IMR-90 (cell line): Measurements from ENCODE around the gene PEAK1. TPM values are rescaled to one million over a fixed set of nuclear protein-coding genes. Genes with fewer than 3 reads are reported as not detected.

Experiments used
- ATAC-seq: fragments of 200-7000 bp; cut with Tn5 transposase; 2 replicates; pipeline ENCODE4 v1.9.1; 2020; ENCODE audit warnings: low read depth, mild to moderate bottlenecking, moderate library complexity
- BruUV-seq: library from RNA; stranded (reverse); fragments of 400-500 nt; replicated peaks from 2 replicates; lab custom pipeline; 2021; lab: Mats Ljungman, UMichigan
- CTCF ChIA-PET: fragments of 300-600 bp; formaldehyde crosslinking; extraction: SDS; loops from one replicate; lab custom pipeline; 2021; ENCODE audit warnings: antibody characterized with exemption; lab: Yijun Ruan, JAX
- POLR2A ChIA-PET: fragments of 300-600 bp; sonication (Branson Sonifier 250); formaldehyde crosslinking; loops from one replicate; lab custom pipeline; 2022; ENCODE audit warnings: antibody characterized with exemption; ENCODE audit not compliant: unreplicated experiment; lab: Charles Lee
- DNase-seq: peaks from one replicate; pipeline ENCODE4 v3.0.0; 2013
- H2AFZ ChIP-seq: replicated peaks from 2 replicates; pipeline ENCODE3; 2013; ENCODE audit warnings: low read length, mild to moderate bottlenecking; ENCODE audit not compliant: poor library complexity
- H2AK5ac ChIP-seq: 2 replicates; pipeline ENCODE4 v1.6.1; 2013; ENCODE audit warnings: low read depth, low read length, inconsistent platforms
- H2AK9ac ChIP-seq: replicated peaks from 2 replicates; pipeline ENCODE3; 2013; ENCODE audit warnings: mild to moderate bottlenecking, low read depth, low read length, moderate library complexity; ENCODE audit not compliant: poor library complexity
- H2BK120ac ChIP-seq: 2 replicates; pipeline ENCODE4 v1.6.1; 2013; ENCODE audit warnings: low read depth, low read length, inconsistent platforms
- H2BK15ac ChIP-seq: 3 replicates; pipeline ENCODE4 v1.6.1; 2013; ENCODE audit warnings: low read depth, low read length, inconsistent platforms
- H2BK20ac ChIP-seq: 2 replicates; pipeline ENCODE4 v1.6.1; 2013; ENCODE audit warnings: low read depth, mild to moderate bottlenecking, inconsistent platforms, low read length, moderate library complexity
- H2BK5ac ChIP-seq: 2 replicates; pipeline ENCODE4 v1.6.1; 2013; ENCODE audit warnings: mild to moderate bottlenecking, low read depth, low read length, inconsistent platforms; ENCODE audit not compliant: poor library complexity, severe bottlenecking
- H3K14ac ChIP-seq: replicated peaks from 2 replicates; pipeline ENCODE4 v1.6.1; 2013; ENCODE audit warnings: low read depth, low read length, inconsistent platforms
- H3K18ac ChIP-seq: 2 replicates; pipeline ENCODE4 v1.6.1; 2013; ENCODE audit warnings: low read depth, low read length, control low read depth
- H3K23ac ChIP-seq: 2 replicates; pipeline ENCODE4 v1.6.1; 2013; ENCODE audit warnings: low read depth, low read length, inconsistent platforms
- H3K27ac ChIP-seq: 2 replicates; pipeline ENCODE4 v1.5.1; 2013; ENCODE audit warnings: mild to moderate bottlenecking, control low read depth, low read length; ENCODE audit not compliant: insufficient read depth
- H3K27me3 ChIP-seq: 2 replicates; pipeline ENCODE4 v1.6.1; 2013; ENCODE audit warnings: low read length; ENCODE audit not compliant: control insufficient read depth, insufficient read depth
- H3K36me3 ChIP-seq: 2 replicates; pipeline ENCODE4 v1.6.1; 2013; ENCODE audit warnings: low read length, mixed read lengths; ENCODE audit not compliant: control insufficient read depth, insufficient read depth
- H3K4ac ChIP-seq: 2 replicates; pipeline ENCODE4 v1.6.1; 2013; ENCODE audit warnings: low read depth, low read length, inconsistent platforms
- H3K4me1 ChIP-seq: 2 replicates; pipeline ENCODE4 v1.6.1; 2013; ENCODE audit warnings: low read length, mixed read lengths; ENCODE audit not compliant: control insufficient read depth, insufficient read depth
- H3K4me2 ChIP-seq: 2 replicates; pipeline ENCODE4 v1.6.1; 2013; ENCODE audit warnings: low read depth, mild to moderate bottlenecking, control low read depth, low read length, moderate library complexity
- H3K4me3 ChIP-seq: 2 replicates; pipeline ENCODE4 v1.5.1; 2013; ENCODE audit warnings: low read depth, mild to moderate bottlenecking, control low read depth, low read length, moderate library complexity; ENCODE audit not compliant: insufficient read depth
- H3K56ac ChIP-seq: 2 replicates; pipeline ENCODE4 v1.6.1; 2013; ENCODE audit warnings: low read length, inconsistent platforms; ENCODE audit not compliant: insufficient read depth; ENCODE audit errors: extremely low read depth
- H3K79me1 ChIP-seq, 2 experiments: 2 replicates each; pipeline ENCODE4 v1.6.1; 2013; ENCODE audit warnings: low read length in 2 of 2, inconsistent platforms in 1 of 2, low read depth in 1 of 2
- H3K9ac ChIP-seq: 2 replicates; pipeline ENCODE4 v1.6.1; 2013; ENCODE audit warnings: low read depth, low read length, control low read depth
- H3K9me1 ChIP-seq: 2 replicates; pipeline ENCODE4 v1.6.1; 2013; ENCODE audit warnings: low read length, inconsistent platforms; ENCODE audit not compliant: insufficient read depth
- H3K9me3 ChIP-seq: 2 replicates; pipeline ENCODE4 v1.6.1; 2013; ENCODE audit warnings: low read length; ENCODE audit not compliant: control insufficient read depth, insufficient read depth
- H4K20me1 ChIP-seq: 2 replicates; pipeline ENCODE4 v1.6.1; 2013; ENCODE audit warnings: low read length, inconsistent platforms; ENCODE audit not compliant: insufficient read depth
- H4K5ac ChIP-seq: 2 replicates; pipeline ENCODE4 v1.6.1; 2013; ENCODE audit warnings: mild to moderate bottlenecking, low read depth, low read length, control low read depth
- H4K8ac ChIP-seq, 2 experiments: 2 replicates each; pipeline ENCODE4 v1.6.1; 2013; ENCODE audit warnings: low read depth in 2 of 2, low read length in 2 of 2, control low read depth in 1 of 2, inconsistent platforms in 1 of 2
- H4K91ac ChIP-seq: 2 replicates; pipeline ENCODE4 v1.6.1; 2013; ENCODE audit warnings: low read depth, low read length, inconsistent platforms; ENCODE audit not compliant: insufficient read depth
- CEBPB ChIP-seq: IDR thresholded peaks from 2 replicates; pipeline ENCODE4 v1.6.1; 2012; ENCODE audit warnings: low read depth, low read length, improper control_type of control experiment
- ELK1 ChIP-seq: fragments of 150-350 bp; IDR thresholded peaks from 2 replicates; pipeline ENCODE4 v1.6.1; 2016; ENCODE audit warnings: low read depth, mild to moderate bottlenecking, low read length, moderate library complexity, borderline replicate concordance
- FOS ChIP-seq: fragments of 150-350 bp; IDR thresholded peaks from 2 replicates; pipeline ENCODE4 v1.6.1; 2016; ENCODE audit warnings: low read depth, low read length
- MAFK ChIP-seq: IDR thresholded peaks from 2 replicates; pipeline ENCODE4 v1.6.1; 2012; ENCODE audit warnings: low read depth, low read length, improper control_type of control experiment
- MAZ ChIP-seq: IDR thresholded peaks from 2 replicates; pipeline ENCODE4 v1.6.1; 2012; ENCODE audit warnings: low read depth, mild to moderate bottlenecking, low read length, improper control_type of control experiment, moderate library complexity, borderline replicate concordance
- MXI1 ChIP-seq: IDR thresholded peaks from 2 replicates; pipeline ENCODE4 v1.6.1; 2012; ENCODE audit warnings: low read depth, mild to moderate bottlenecking, low read length, moderate library complexity, borderline replicate concordance
- NFE2L2 ChIP-seq: fragments of 150-350 bp; IDR thresholded peaks from 2 replicates; pipeline ENCODE4 v1.6.1; 2016; ENCODE audit warnings: low read depth, mild to moderate bottlenecking, low read length
- POLR2A ChIP-seq: IDR thresholded peaks from 2 replicates; pipeline ENCODE4 v1.6.1; 2012; ENCODE audit warnings: mild to moderate bottlenecking, low read depth, low read length
- RCOR1 ChIP-seq: IDR thresholded peaks from 2 replicates; pipeline ENCODE4 v1.6.1; 2012; ENCODE audit warnings: mild to moderate bottlenecking, low read length, improper control_type of control experiment; ENCODE audit not compliant: insufficient replicate concordance
- RFX5 ChIP-seq: IDR thresholded peaks from 2 replicates; pipeline ENCODE4 v1.8.0; 2012; ENCODE audit warnings: low read depth, mild to moderate bottlenecking, low read length, moderate library complexity
- SMC3 ChIP-seq: fragments of 150-350 bp; IDR thresholded peaks from 2 replicates; pipeline ENCODE4 v1.6.1; 2016; ENCODE audit warnings: low read depth, mild to moderate bottlenecking, antibody characterized with exemption, low read length, moderate library complexity
- dilution Hi-C: fragments of 300-500 bp; cut with HindIII; formaldehyde crosslinking; loops from one replicate; pipeline ENCODE4 v1.14.3; 2018; ENCODE audit warnings: low sequenced_read_pairs; ENCODE audit not compliant: unreplicated experiment
- in situ Hi-C: fragments of 300-500 bp; cut with MboI; formaldehyde crosslinking; loops from 3 replicates; pipeline ENCODE4 v1.14.3; 2019; ENCODE audit warnings: low sequenced_read_pairs, inconsistent platforms, mixed read lengths
- intact Hi-C: fragments of 100-400 bp; cut with micrococcal nuclease; formaldehyde crosslinking; loops from 2 replicates; pipeline ENCODE4 v1.10.0; 2022
- polyA plus RNA-seq, 3 experiments: library from polyadenylated mRNA; depleted of rRNA; stranded (reverse); fragments of >200 nt; gene quantifications; 2 replicates each; pipeline ENCODE4 v1.2.3, GENCODE V29; 2012; ENCODE audit warnings: low replicate concordance in 1 of 3
- total RNA-seq: library from RNA; depleted of rRNA; stranded (reverse); fragments of >200 nt; gene quantifications from 2 replicates; pipeline ENCODE4 v1.2.3, GENCODE V29; 2012

PEAK1 gene
- total and polyA plus RNA-seq, 2 of the 4 experiments (the other 2 are of a cell fraction), result 21.5 to 43.9 TPM

- no peak overlapping the region for H3K4me3 ChIP-seq
- no peak overlapping the region for H3K9ac ChIP-seq
- ATAC-seq (no peak), DNase-seq (no peak)
- no peak overlapping the region for H3K18ac ChIP-seq
- ChIA-PET CTCF (interaction anchor here (1.2 kb wide), 1 partner anchor 265 kb away, joined by 3 read pairs; no protein-coding TSS in a partner anchor), POLR2A (no interaction called here)
- no peak overlapping the region for H4K8ac ChIP-seq
- H3K56ac ChIP-seq, result no peak overlapping the region
- no peak overlapping the region for H3K14ac ChIP-seq
- H3K9me3 ChIP-seq, result no peaks in the 10 kb centered on the region
- H4K20me1 ChIP-seq, result peaks cover 88% of the 10 kb centered on the region
- in situ Hi-C loops (no loop called here), intact Hi-C loops (no loop called here), dilution Hi-C loops (no loop called here)
- no peak overlapping the region for H2AK5ac ChIP-seq
- H3K4ac ChIP-seq, result no peak overlapping the region
- H4K5ac ChIP-seq, result no peak overlapping the region
- H3K79me1 ChIP-seq, result peaks cover 26 to 74% of the 10 kb centered on the region in 2 experiments
- no peak overlapping the region for H4K91ac ChIP-seq
- H2AK9ac ChIP-seq, result no peak overlapping the region
- H2BK20ac ChIP-seq, result no peak overlapping the region
- BruUV-seq, result no TSS peak
- peaks cover 7% of the 10 kb centered on the region for H3K4me1 ChIP-seq
- H3K27me3 ChIP-seq, result no peaks in the 10 kb centered on the region
- no peak overlapping the region for H2BK120ac ChIP-seq
- H2AFZ ChIP-seq, result no peak overlapping the region
- H3K27ac ChIP-seq, result no peak overlapping the region
- no peaks in the 10 kb centered on the region; the same call in 1 of the 2 replicates for H3K36me3 ChIP-seq
- H2BK15ac ChIP-seq, result no peak overlapping the region
- no peak overlapping the region for H3K23ac ChIP-seq
- H2BK5ac ChIP-seq, result no peak overlapping the region
- TF ChIP-seq SMC3 (no peak), RFX5 (no peak), MXI1 (no peak), RCOR1 (no peak), MAZ (no peak), FOS (no peak), POLR2A (no peak), NFE2L2 (no peak), MAFK (no peak), CEBPB (no peak), ELK1 (no peak)
- peaks cover 10% of the 10 kb centered on the region; the same call in 1 of the 2 replicates for H3K9me1 ChIP-seq
- no peak overlapping the region for H3K4me2 ChIP-seq
These were observed 35.8 kb downstream of the PEAK1 start for GRCh38 chr15:77384086-77384485.
